Activated CD4-positive, alpha-beta T cell treated with anti-CD3 and anti-CD28 coated beads, Interleukin-2, amount 50 U/mL, for 16 hours (primary cell): ENCODE measurements around the gene EIF1.
"Not testable (repeated sequence)": the region's sequence is repeated elsewhere in the genome, so short reads cannot be mapped to it uniquely, and the experiment has no call there.

Source experiments
- DNase-seq: peaks from one replicate; pipeline ENCODE4 v3.0.0-alpha.2; 2020

EIF1 gene

GRCh38 chr17:41656249-41657023 is 32.2 kb upstream of the EIF1 start:
- DNase-seq, result no peak

- DNase-seq, result no peak
These were observed 31.4 kb upstream of the EIF1 start for GRCh38 chr17:41657176-41657754.

GRCh38 chr17:41657936-41658335 is 30.7 kb upstream of the EIF1 start:
- DNase-seq, result no peak

- DNase-seq, result no peak
These were observed 29.8 kb upstream of the EIF1 start for GRCh38 chr17:41658846-41659245.

- no peak for DNase-seq
These were observed 29.1 kb upstream of the EIF1 start for GRCh38 chr17:41659427-41660212.

GRCh38 chr17:41660221-41660711 is 28.4 kb upstream of the EIF1 start:
- DNase-seq, result no peak

- DNase-seq, result no peak
These were observed 25.1 kb upstream of the EIF1 start for GRCh38 chr17:41663451-41664171.

- no peak for DNase-seq
These were observed 24.6 kb upstream of the EIF1 start for GRCh38 chr17:41664172-41664457.

- DNase-seq, result no peak
These were observed 23.8 kb upstream of the EIF1 start for GRCh38 chr17:41664587-41665565.

- DNase-seq, result peak; percentile 92
These were observed 23.0 kb upstream of the EIF1 start for GRCh38 chr17:41665566-41666236.

GRCh38 chr17:41666237-41666641 is 22.4 kb upstream of the EIF1 start:
- peak; percentile 74 for DNase-seq

- DNase-seq, result peak; percentile 92
These were observed 21.9 kb upstream of the EIF1 start for GRCh38 chr17:41666708-41667279.

GRCh38 chr17:41667280-41668041 is 21.2 kb upstream of the EIF1 start:
- DNase-seq, result no peak

GRCh38 chr17:41672153-41672552 is 16.5 kb upstream of the EIF1 start:
- DNase-seq, result no peak

- not testable (repeated sequence) for DNase-seq
These were observed 13.3 kb upstream of the EIF1 start for GRCh38 chr17:41675157-41676057.

GRCh38 chr17:41676058-41676419 is 12.6 kb upstream of the EIF1 start:
- no peak for DNase-seq

GRCh38 chr17:41678411-41678906 is 10.2 kb upstream of the EIF1 start:
- DNase-seq, result peak; percentile 48

- peak; percentile 93 for DNase-seq
These were observed 9.6 kb upstream of the EIF1 start for GRCh38 chr17:41678907-41679739.
